Brain microvascular endothelial cell (primary cell): Measurements from ENCODE around the gene CFAP298.

Experiments used
- DNase-seq: peaks from one replicate; pipeline ENCODE4 v3.0.0-alpha.2; 2020
- H3K27ac ChIP-seq: fragments of 250-450 bp; sonication (Bioruptor Pico); 2 replicates; pipeline ENCODE4 v1.5.1; 2020; ENCODE audit warnings: mild to moderate bottlenecking, moderate library complexity
- H3K27me3 ChIP-seq: fragments of 250-450 bp; sonication (Bioruptor Pico); replicated peaks from 2 replicates; pipeline ENCODE4 v1.5.1; 2020; ENCODE audit warnings: mild to moderate bottlenecking
- H3K36me3 ChIP-seq: fragments of 250-450 bp; sonication (Bioruptor Pico); replicated peaks from 2 replicates; pipeline ENCODE4 v1.5.1; 2020; ENCODE audit warnings: mild to moderate bottlenecking
- H3K4me3 ChIP-seq: 2 replicates; pipeline ENCODE4 v1.5.1; 2011; ENCODE audit warnings: low read depth, mild to moderate bottlenecking, control low read depth, low read length, moderate library complexity
- CTCF ChIP-seq: IDR thresholded peaks from 2 replicates; pipeline ENCODE4 v1.5.1; 2011; ENCODE audit warnings: low read depth, mild to moderate bottlenecking, moderate library complexity, low read length, control low read depth, inconsistent platforms; ENCODE audit errors: missing control alignments
- in situ Hi-C: cut with HindIII; loops from 2 replicates; pipeline ENCODE4 v1.10.0; 2017; ENCODE audit warnings: low sequenced_read_pairs, low pct_ligation_motif_present

The CFAP298 gene

GRCh38 chr21:32549440-32549839 is 62.7 kb downstream of the CFAP298 start:
- no peaks in the 10 kb centered on the region for H3K27me3 ChIP-seq
- H3K36me3 ChIP-seq, result no peaks in the 10 kb centered on the region
- no peak overlapping the region for H3K27ac ChIP-seq
- in situ Hi-C loops, result no loop called here
- TF ChIP-seq CTCF, result no peak
- H3K4me3 ChIP-seq, result no peak overlapping the region
- DNase-seq, result no peak
